Spinal cord (tissue), 10 donors: ENCODE results near the gene NDP. TPM values are rescaled to one million over a fixed set of nuclear protein-coding genes. Genes with fewer than 3 reads are reported as not detected.

Experiments used
- DNase-seq, 6 donors: peaks; one replicate each; pipeline versions ENCODE4 v3.0.0 to v3.0.0-alpha.2; 2013 to 2015; ENCODE audit warnings: low spot score in 6 of 6, low read depth in 4 of 6
- H3K27ac ChIP-seq: one replicate; pipeline ENCODE4 v1.5.1; 2013; ENCODE audit warnings: low read depth, low read length, control low read depth
- H3K27me3 ChIP-seq: one replicate; pipeline ENCODE4 v1.6.1; 2013; ENCODE audit warnings: low read length; ENCODE audit not compliant: control insufficient read depth, insufficient read depth
- H3K36me3 ChIP-seq: one replicate; pipeline ENCODE4 v1.6.1; 2013; ENCODE audit warnings: low read length; ENCODE audit not compliant: control insufficient read depth, insufficient read depth
- H3K4me1 ChIP-seq: one replicate; pipeline ENCODE4 v1.6.1; 2013; ENCODE audit warnings: low read length; ENCODE audit not compliant: control insufficient read depth, insufficient read depth
- H3K4me3 ChIP-seq: one replicate; pipeline ENCODE4 v1.5.1; 2013; ENCODE audit warnings: low read depth, low read length, control low read depth
- H3K9me3 ChIP-seq: one replicate; pipeline ENCODE4 v1.6.1; 2013; ENCODE audit warnings: low read length; ENCODE audit not compliant: control insufficient read depth, insufficient read depth
- WGBS: methylation state at CpG from one replicate; pipeline ENCODE4 v1.1.5; 2013; ENCODE audit warnings: missing lambda C conversion rate; ENCODE audit not compliant: insufficient coverage; 5-methylcytosine and 5-hydroxymethylcytosine counted together
- long read RNA-seq, 4 donors: transcript quantifications; one replicate each; lab custom pipeline, GENCODE V29; 2026
- polyA plus RNA-seq, 2 donors: library from polyadenylated mRNA; unstranded; fragments of 120-200 nt; gene quantifications; one replicate each; pipeline ENCODE4 v1.2.1, GENCODE V29; 2013; ENCODE audit not compliant: insufficient read length in 2 of 2
- total RNA-seq, 2 donors: library from RNA; depleted of rRNA in 1 of 2; stranded (reverse); fragments of 120-200 nt in 1 of 2; fragments of >200 nt in 1 of 2; gene quantifications; one replicate each; pipeline versions ENCODE4 v1.2.3 to v1.2.4, GENCODE V29; 2013 to 2014
- donor health status: healthy.

The NDP gene, protein sequence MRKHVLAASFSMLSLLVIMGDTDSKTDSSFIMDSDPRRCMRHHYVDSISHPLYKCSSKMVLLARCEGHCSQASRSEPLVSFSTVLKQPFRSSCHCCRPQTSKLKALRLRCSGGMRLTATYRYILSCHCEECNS
- 10 to 100 TPM in 1 of 2 donors, 1 to 10 TPM in 1; 6.5 to 17.6 TPM for total RNA-seq
- 10 to 100 TPM; 13.3 to 14.5 TPM for polyA plus RNA-seq
- long read RNA-seq, donor 1, transcript NDP-203 (3 exons, 1,719 nt), result major isoform, 5 of 5 reads
- long read RNA-seq, donor 1, partial matches to known transcripts, result 0 of 5 reads
- long read RNA-seq, donor 1, other reads (novel, unspliced or antisense), result 0 of 5 reads
- long read RNA-seq, donor 2, partial matches to known transcripts, result 0 of 2 reads
- long read RNA-seq, donor 2, other reads (novel, unspliced or antisense), result 0 of 2 reads
- long read RNA-seq, donor 3, partial matches to known transcripts, result 0 of 2 reads
- long read RNA-seq, donor 3, other reads (novel, unspliced or antisense), result 0 of 2 reads
- long read RNA-seq, donor 4, result 0 reads

DNA sequence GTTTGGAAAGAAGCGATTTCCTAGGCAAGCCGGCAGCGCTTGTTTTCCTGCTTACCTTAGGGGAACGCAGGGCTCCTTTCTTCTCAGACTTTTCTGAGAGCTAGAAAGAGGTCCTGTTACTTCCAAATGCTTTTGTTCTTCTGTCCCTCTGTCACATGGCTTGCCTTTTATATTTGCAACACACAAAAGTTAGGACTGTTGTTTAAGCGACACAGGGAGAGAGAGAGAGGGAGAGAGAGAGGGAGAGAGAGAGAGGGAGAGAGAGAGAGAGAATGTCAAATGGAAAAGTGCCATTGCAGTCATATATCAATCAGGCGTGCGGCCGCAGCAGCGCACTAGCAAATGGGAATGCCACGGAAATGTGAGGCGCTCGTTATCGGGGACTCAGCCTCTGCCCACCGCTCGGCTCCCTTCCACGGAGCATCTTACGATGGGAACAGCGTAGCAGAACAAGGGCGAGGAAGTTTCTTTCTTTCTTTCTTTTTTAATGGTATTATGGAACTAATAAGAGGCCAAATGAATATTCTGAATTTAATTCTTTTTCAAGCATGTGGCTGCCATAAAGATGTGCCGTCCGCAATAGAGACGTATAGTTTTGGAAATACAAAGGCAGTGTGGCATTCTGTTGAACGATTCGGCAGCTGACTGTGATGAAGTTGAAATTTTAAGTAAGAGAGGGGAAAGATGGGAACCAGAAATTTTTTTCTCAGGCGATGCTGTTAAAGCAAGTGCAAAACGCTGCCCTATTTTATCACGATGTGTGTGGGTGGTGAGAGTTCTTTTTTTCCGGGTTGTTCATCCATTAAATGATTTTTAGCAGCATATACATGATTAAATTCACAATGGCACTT is at the start of gene NDP:
Gene NDP (minus strand): TSS at position 142 of the 851 bp plus-strand sequence. CDS start 14,745 bp downstream, outside the sequence.
- Histone ChIP-seq H3K4me3 (peak within 1 kb of the TSS; percentile 33), H3K36me3 (no peaks in the 10 kb centered on the region), H3K9me3 (no peaks in the 10 kb centered on the region), H3K27me3 (peaks cover 37% of the 10 kb centered on the region), H3K27ac (peak within 1 kb of the TSS; percentile 75), H3K4me1 (peaks cover 11% of the 10 kb centered on the region)
- WGBS, result 13% methylated on average over 24 of the region's 28 CpGs
- DNase-seq, result peak in 2 of 6 donors; percentile 72 to 73

DNA sequence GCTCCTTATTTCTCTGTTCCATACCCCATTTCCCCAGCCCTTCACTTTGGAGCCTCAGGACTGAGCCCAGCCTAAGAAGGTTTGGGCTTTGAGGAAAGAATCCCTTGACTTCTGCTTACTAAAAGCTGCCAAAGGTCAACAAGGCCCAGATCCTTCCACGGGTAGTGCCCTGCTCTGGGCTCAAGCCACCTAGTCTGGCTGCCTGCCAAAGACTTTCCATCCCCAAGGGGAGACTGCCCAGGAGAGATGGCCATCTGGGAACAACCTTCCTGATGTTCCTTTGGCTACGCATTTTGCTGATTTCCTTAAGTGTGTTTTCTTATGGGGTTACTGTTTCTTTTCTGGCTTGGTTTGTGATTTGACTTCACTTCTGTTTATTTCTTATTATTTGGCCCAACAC is 49.8 kb upstream of the NDP start:
- Histone ChIP-seq H3K4me3 (no peak overlapping the region), H3K36me3 (no peaks in the 10 kb centered on the region), H3K9me3 (no peaks in the 10 kb centered on the region), H3K27me3 (peaks cover 5% of the 10 kb centered on the region), H3K27ac (no peak overlapping the region), H3K4me1 (no peaks in the 10 kb centered on the region)
- 50% methylated on average over 1 of the region's 2 CpGs for WGBS
- no peak for DNase-seq

DNA sequence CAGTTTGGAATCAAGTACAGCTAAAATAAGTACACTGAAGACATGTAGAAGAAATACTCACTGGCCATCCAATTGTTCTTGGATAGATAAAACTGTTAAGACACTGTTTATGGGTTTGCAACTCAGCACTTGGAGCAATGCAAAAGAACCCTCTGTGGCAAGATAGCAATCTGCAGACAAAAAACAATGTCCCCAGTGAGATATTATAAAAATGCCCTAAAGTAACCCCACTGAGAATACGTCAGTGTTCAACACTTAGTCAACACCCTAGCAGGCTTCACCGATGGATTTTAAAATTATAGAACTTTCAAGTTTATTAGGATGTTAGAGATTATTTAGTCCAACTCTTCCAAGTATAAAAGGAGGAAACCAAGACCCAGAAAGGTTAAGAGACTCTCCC is 47.5 kb upstream of the NDP start:
- H3K27ac ChIP-seq, result no peak overlapping the region

DNA sequence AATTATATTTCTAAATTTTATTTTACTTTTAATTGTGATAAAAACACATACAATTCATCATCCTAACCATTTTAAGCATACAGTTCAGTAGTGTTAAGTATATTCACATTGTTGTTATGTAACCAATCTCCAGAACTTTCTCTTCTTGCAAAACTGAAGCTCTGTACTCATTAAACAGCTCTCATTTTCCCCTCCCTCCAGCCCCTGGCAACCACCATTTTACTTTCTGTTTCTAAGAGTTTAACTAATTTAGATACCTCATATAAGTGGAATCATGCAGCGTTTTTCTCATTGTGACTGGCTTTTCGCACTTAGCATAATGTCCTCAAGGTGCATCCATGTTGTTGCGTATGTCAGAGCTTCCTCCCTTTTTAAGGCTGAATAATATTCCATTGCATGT is 46.7 kb upstream of the NDP start:
- Histone ChIP-seq H3K36me3 (no peaks in the 10 kb centered on the region), H3K27me3 (peaks cover 5% of the 10 kb centered on the region), H3K9me3 (no peaks in the 10 kb centered on the region), H3K4me1 (no peaks in the 10 kb centered on the region), H3K4me3 (no peak overlapping the region), H3K27ac (no peak overlapping the region)
- DNase-seq, result no peak
- no CpG with 5 or more reads among the region's 3 CpGs for WGBS

More for the DNA sequence above, 47.5 kb upstream of the NDP start:
- DNase-seq, result no peak
- peaks cover 5% of the 10 kb centered on the region for H3K27me3 ChIP-seq
- H3K4me1 ChIP-seq, result no peaks in the 10 kb centered on the region
- H3K36me3 ChIP-seq, result no peaks in the 10 kb centered on the region
- no peak overlapping the region for H3K4me3 ChIP-seq
- no peaks in the 10 kb centered on the region for H3K9me3 ChIP-seq
- no CpG with 5 or more reads among the region's 2 CpGs for WGBS

DNA sequence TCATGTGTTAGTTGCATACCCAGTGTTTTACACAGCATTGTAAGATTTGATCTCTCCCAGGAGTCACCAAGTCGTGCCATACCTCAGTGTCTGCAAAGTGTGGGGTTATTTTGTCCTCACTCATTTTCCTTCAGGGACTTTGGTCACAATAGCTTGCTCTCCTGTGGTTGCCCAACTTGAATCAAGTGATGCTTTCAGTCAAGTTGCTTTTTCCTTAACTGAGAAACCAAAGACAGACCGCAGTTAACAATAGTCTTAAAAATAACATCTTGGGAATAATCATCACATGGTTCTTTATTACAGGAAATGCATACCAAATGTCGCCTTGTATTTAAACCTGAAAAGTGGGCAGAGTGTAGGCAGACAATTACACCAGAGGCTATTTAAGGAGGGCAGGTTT is 44.5 kb upstream of the NDP start:
- no CpG with 5 or more reads among the region's 3 CpGs for WGBS
- no peak for DNase-seq
- H3K27me3 ChIP-seq, result peaks cover 5% of the 10 kb centered on the region
- no peaks in the 10 kb centered on the region for H3K36me3 ChIP-seq
- H3K9me3 ChIP-seq, result no peaks in the 10 kb centered on the region
- no peak overlapping the region for H3K4me3 ChIP-seq
- H3K4me1 ChIP-seq, result no peaks in the 10 kb centered on the region
- no peak overlapping the region for H3K27ac ChIP-seq

DNA sequence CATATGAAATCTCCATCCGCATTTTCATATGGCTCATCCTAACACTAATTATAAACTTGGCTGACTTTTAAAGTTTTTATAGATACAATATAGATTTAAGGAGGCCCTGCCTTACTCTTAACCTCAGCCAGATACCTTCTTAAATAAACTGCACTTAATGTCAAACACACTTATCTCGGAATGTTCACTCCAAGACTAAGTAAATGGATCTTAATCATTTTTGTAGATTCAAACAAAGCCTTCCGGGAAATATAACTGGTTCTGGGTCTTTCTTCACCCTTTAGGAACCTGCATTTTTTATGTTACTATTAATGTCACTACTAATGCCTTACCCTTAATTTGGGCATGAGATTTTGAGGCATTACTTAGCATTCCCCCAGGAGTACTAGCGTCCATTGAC is 43.7 kb upstream of the NDP start:
- no peaks in the 10 kb centered on the region for H3K36me3 ChIP-seq
- H3K27ac ChIP-seq, result no peak overlapping the region
- H3K4me1 ChIP-seq, result no peaks in the 10 kb centered on the region
- no peak for DNase-seq
- H3K9me3 ChIP-seq, result no peaks in the 10 kb centered on the region
- H3K4me3 ChIP-seq, result no peak overlapping the region
- no peaks in the 10 kb centered on the region for H3K27me3 ChIP-seq
- 80% methylated on average over 3 of the region's 4 CpGs for WGBS

DNA sequence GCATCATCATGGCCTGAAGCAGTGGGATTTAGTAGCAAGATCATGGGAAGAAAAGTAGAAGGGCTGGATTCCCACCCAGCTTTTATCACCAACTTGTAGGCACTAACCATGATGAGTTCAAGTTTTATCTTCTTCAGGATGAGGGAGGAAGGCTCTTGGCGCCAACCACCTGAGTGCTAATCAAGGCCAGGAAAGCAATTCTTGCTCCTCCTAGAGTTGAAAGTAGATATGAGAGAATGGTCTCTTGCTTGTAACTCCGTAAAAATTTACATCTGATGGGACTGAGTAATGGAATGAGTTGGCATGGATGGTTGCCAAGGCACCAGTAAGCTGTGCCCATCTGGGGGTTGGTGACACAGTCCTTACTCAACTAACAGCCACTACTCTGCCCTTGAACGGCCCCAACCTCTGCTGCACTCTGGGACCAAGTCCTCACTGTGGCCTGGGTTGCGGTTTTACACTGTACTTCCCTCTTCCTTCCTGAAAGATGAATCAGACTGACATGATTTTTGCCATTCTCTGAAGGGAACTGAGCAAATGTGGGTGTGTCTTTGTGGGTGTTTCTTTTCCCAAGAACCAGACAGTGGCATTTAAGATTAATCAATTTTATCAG is 39.4 kb upstream of the NDP start:
- H3K4me3 ChIP-seq, result no peak overlapping the region
- H3K36me3 ChIP-seq, result no peaks in the 10 kb centered on the region
- H3K4me1 ChIP-seq, result no peaks in the 10 kb centered on the region
- no peaks in the 10 kb centered on the region for H3K9me3 ChIP-seq
- WGBS, result 100% methylated on average over 1 of the region's 4 CpGs
- no peak for DNase-seq
- no peak overlapping the region for H3K27ac ChIP-seq
- no peaks in the 10 kb centered on the region for H3K27me3 ChIP-seq

DNA sequence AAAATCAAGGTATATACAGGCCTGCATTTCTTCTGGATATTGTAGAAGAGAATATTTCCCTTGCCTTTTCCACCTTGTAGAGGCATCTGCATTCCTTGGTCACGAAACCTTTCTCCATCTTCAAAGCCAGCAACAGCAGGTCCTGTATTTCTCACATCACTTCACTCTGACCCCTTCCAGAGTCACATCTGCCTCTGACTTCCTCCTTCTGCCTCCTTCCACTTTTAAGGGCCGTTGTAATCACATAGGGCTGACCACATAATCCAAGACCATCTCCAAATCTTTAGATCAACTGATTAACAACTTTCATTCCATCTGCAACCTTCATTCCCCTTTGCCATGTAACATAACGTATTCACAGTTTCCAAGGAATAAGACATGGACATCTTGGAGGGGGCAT is 38.3 kb upstream of the NDP start:
- no peaks in the 10 kb centered on the region for H3K4me1 ChIP-seq
- H3K36me3 ChIP-seq, result no peaks in the 10 kb centered on the region
- H3K27ac ChIP-seq, result no peak overlapping the region
- DNase-seq, result no peak
- 71% methylated on average over 3 of the region's 3 CpGs for WGBS
- no peaks in the 10 kb centered on the region for H3K27me3 ChIP-seq
- H3K9me3 ChIP-seq, result no peaks in the 10 kb centered on the region
- no peak overlapping the region for H3K4me3 ChIP-seq

DNA sequence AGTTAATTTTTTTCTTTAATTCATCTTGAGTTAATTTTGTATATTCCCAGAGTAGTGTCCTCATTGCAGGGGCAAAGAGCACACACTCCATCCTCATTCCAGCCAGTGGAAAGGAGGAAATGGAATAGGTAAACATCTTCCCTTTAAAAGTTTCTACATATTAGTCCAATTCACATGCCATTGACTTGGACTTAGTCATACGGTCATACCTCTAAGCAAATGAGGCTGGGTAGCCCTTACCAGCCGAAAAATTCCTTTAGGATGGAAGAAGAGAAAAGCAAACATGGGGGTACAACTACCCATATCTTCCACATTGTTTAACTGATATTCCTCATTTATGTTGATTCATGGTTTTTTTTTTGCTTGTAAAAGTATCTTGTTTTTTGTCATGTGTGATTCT is 37.4 kb upstream of the NDP start:
- Histone ChIP-seq H3K4me1 (no peaks in the 10 kb centered on the region), H3K36me3 (no peaks in the 10 kb centered on the region), H3K4me3 (no peak overlapping the region), H3K27ac (no peak overlapping the region), H3K27me3 (no peaks in the 10 kb centered on the region), H3K9me3 (no peaks in the 10 kb centered on the region)
- no peak for DNase-seq
- no CpG with 5 or more reads among the region's 2 CpGs for WGBS
